CD14-positive monocyte (primary cell): ENCODE measurements around the gene PDPK1. TPM values are rescaled to one million over a fixed set of nuclear protein-coding genes. Genes with fewer than 3 reads are reported as not detected.

ENCODE experiments used
- DNase-seq, 3 donors: peaks; one replicate each; pipeline ENCODE4 v3.0.0-alpha.2; 2011 to 2022
- H2AFZ ChIP-seq: 2 replicates; pipeline ENCODE4 v1.6.0; 2012; ENCODE audit warnings: mild to moderate bottlenecking, low read depth, low read length, inconsistent platforms; ENCODE audit not compliant: insufficient read depth, poor library complexity, severe bottlenecking
- H3K27ac ChIP-seq, 2 donors: 1 replicate in 1 of 2; 2 replicates in 1 of 2; pipeline ENCODE4 v1.5.1; 2012 to 2013; ENCODE audit warnings: low read length in 2 of 2, control low read depth in 1 of 2, inconsistent platforms in 1 of 2, low read depth in 1 of 2, mild to moderate bottlenecking in 1 of 2
- H3K27me3 ChIP-seq, 2 donors: one replicate each; pipeline versions ENCODE4 v1.6.0 to v1.6.1; 2011 to 2013; ENCODE audit warnings: low read length in 2 of 2; ENCODE audit not compliant: control insufficient read depth in 2 of 2, insufficient read depth in 2 of 2
- H3K36me3 ChIP-seq, 2 donors: replicated peaks in 1 of 2; 1 replicate in 1 of 2; 2 replicates in 1 of 2; pipeline versions ENCODE4 v1.5.1 to v1.6.1; 2012 to 2013; ENCODE audit warnings: low read length in 2 of 2, control low read depth in 1 of 2, inconsistent platforms in 1 of 2, mild to moderate bottlenecking in 1 of 2; ENCODE audit not compliant: insufficient read depth in 2 of 2, control insufficient read depth in 1 of 2
- H3K4me1 ChIP-seq, 2 donors: 1 replicate in 1 of 2; 2 replicates in 1 of 2; pipeline versions ENCODE4 v1.5.1 to v1.6.1; 2012 to 2013; ENCODE audit warnings: low read length in 2 of 2, control low read depth in 1 of 2, inconsistent platforms in 1 of 2, mild to moderate bottlenecking in 1 of 2, moderate library complexity in 1 of 2; ENCODE audit not compliant: insufficient read depth in 2 of 2, control insufficient read depth in 1 of 2
- H3K4me2 ChIP-seq: replicated peaks from 2 replicates; pipeline ENCODE3; 2012; ENCODE audit warnings: low read length, moderate library complexity, mild to moderate bottlenecking; ENCODE audit not compliant: poor library complexity, severe bottlenecking; ENCODE audit errors: extremely low read depth
- H3K4me3 ChIP-seq, 3 experiments: fragments of 200-600 bp in 1 of 3; sonication (generic) in 1 of 3; replicated peaks in 1 of 3; 1 replicate in 2 of 3; 2 replicates in 1 of 3; pipeline ENCODE4 v1.5.1; 2011 to 2013; ENCODE audit warnings: low read length in 3 of 3, mild to moderate bottlenecking in 3 of 3, control low read depth in 2 of 3, low read depth in 2 of 3, inconsistent platforms in 1 of 3, moderate library complexity in 1 of 3
- H3K79me2 ChIP-seq: 2 replicates; pipeline ENCODE4 v1.6.0; 2012; ENCODE audit warnings: mild to moderate bottlenecking, control low read depth, inconsistent platforms, low read length, moderate library complexity; ENCODE audit not compliant: insufficient read depth
- H3K9ac ChIP-seq: 2 replicates; pipeline ENCODE4 v1.6.0; 2017; ENCODE audit warnings: low read length, mild to moderate bottlenecking; ENCODE audit not compliant: insufficient read depth, poor library complexity, severe bottlenecking
- H3K9me3 ChIP-seq, 2 donors: replicated peaks in 1 of 2; 1 replicate in 1 of 2; 2 replicates in 1 of 2; pipeline versions ENCODE4 v1.5.1 to v1.6.1; 2012 to 2013; ENCODE audit warnings: low read length in 2 of 2, control low read depth in 1 of 2; ENCODE audit not compliant: control insufficient read depth in 1 of 2, insufficient read depth in 1 of 2
- H4K20me1 ChIP-seq: 2 replicates; pipeline ENCODE4 v1.6.0; 2012; ENCODE audit warnings: mild to moderate bottlenecking, low read length, control low read depth, moderate library complexity; ENCODE audit not compliant: insufficient read depth
- H3K27ac Mint-ChIP-seq, 7 donors: one replicate each; pipeline ENCODE4 v1.8.0; 2020; ENCODE audit warnings: mild to moderate bottlenecking in 7 of 7, mixed read lengths in 7 of 7, moderate library complexity in 6 of 7, inconsistent platforms in 2 of 7
- H3K27me3 Mint-ChIP-seq, 3 donors: one replicate each; pipeline ENCODE4 v1.8.0; 2021 to 2022; ENCODE audit warnings: low read depth in 3 of 3, mild to moderate bottlenecking in 3 of 3, mixed read lengths in 3 of 3, moderate library complexity in 3 of 3, inconsistent platforms in 1 of 3
- H3K36me3 Mint-ChIP-seq, 2 donors: one replicate each; pipeline ENCODE4 v1.8.0; 2020; ENCODE audit warnings: mixed read lengths in 2 of 2, inconsistent platforms in 1 of 2, mild to moderate bottlenecking in 1 of 2
- H3K4me1 Mint-ChIP-seq: one replicate; pipeline ENCODE4 v1.8.0; 2020; ENCODE audit warnings: mild to moderate bottlenecking, mixed read lengths
- H3K4me3 Mint-ChIP-seq, 2 donors: one replicate each; pipeline ENCODE4 v1.8.0; 2020; ENCODE audit warnings: mild to moderate bottlenecking in 2 of 2, mixed read lengths in 2 of 2, moderate library complexity in 1 of 2
- H3K9me3 Mint-ChIP-seq, 7 donors: one replicate each; pipeline ENCODE4 v1.8.0; 2020 to 2022; ENCODE audit warnings: mixed read lengths in 7 of 7, mild to moderate bottlenecking in 6 of 7, moderate library complexity in 6 of 7, inconsistent platforms in 2 of 7
- CTCF ChIP-seq: fragments of 200-600 bp; IDR thresholded peaks from one replicate; pipeline ENCODE4 v1.8.0; 2022; ENCODE audit warnings: antibody characterized with exemption, mild to moderate bottlenecking
- WGBS: methylation state at CpG from one replicate; pipeline ENCODE4 v1.1.5; 2013; ENCODE audit warnings: missing lambda C conversion rate; ENCODE audit not compliant: insufficient coverage; 5-methylcytosine and 5-hydroxymethylcytosine counted together
- intact Hi-C, 2 donors: fragments of 100-400 bp; cut with micrococcal nuclease; formaldehyde crosslinking; loops; one replicate each; pipeline versions ENCODE4 v1.15.0 to v1.15.1; 2023
- polyA plus RNA-seq, 3 donors: library from polyadenylated mRNA; depleted of rRNA in 1 of 3; unstranded in 2 of 3; stranded (reverse) in 1 of 3; fragments of 300-500 nt in 2 of 3; fragments of >200 nt in 1 of 3; fragmentation: Illumina TruSeq in 2 of 3; gene quantifications; 1 replicate in 2 of 3; 2 replicates in 1 of 3; pipeline ENCODE4 v1.2.3, GENCODE V29; 2012 to 2021

Gene PDPK1
- polyA plus RNA-seq, 3 donors = 35.6 to 45.9 (median 38.6) TPM

- Histone ChIP-seq H3K9ac (no peak overlapping the region), H4K20me1 (peaks cover 98% of the 10 kb centered on the region), H2AFZ (no peak overlapping the region), H3K79me2 (peaks cover 31% of the 10 kb centered on the region), H3K27ac (no peak overlapping the region), H3K9me3 (no peaks in the 10 kb centered on the region), H3K36me3 (peaks cover 85 to 99% of the 10 kb centered on the region in 2 donors), H3K4me1 (no peaks in the 10 kb centered on the region), H3K27me3 (no peaks in the 10 kb centered on the region), H3K4me3 (no peak overlapping the region), H3K4me2 (no peak overlapping the region)
- Mint-ChIP-seq H3K9me3 (no peaks in the 10 kb centered on the region), H3K27me3 (no peaks in the 10 kb centered on the region), H3K4me1 (no peaks in the 10 kb centered on the region), H3K4me3 (no peak overlapping the region), H3K27ac (no peak overlapping the region), H3K36me3 (peaks cover 73 to 94% of the 10 kb centered on the region in 2 donors)
- intact Hi-C loops = no loop called here
- no peak for TF ChIP-seq CTCF
- no peak for DNase-seq
- WGBS = 91% methylated on average over 13 of the region's 16 CpGs
These were observed 55.0 kb downstream of the PDPK1 start for GRCh38 chr16:2592786-2593185.

GRCh38 chr16:2595393-2596205, 57.8 kb downstream of the PDPK1 start:
- Histone ChIP-seq H3K4me1 (no peaks in the 10 kb centered on the region), H3K27me3 (no peaks in the 10 kb centered on the region), H3K79me2 (peaks cover 31% of the 10 kb centered on the region), H3K4me2 (no peak overlapping the region), H3K27ac (no peak overlapping the region), H3K36me3 (peaks cover 71 to 85% of the 10 kb centered on the region in 2 donors), H2AFZ (no peak overlapping the region), H4K20me1 (peaks cover 83% of the 10 kb centered on the region), H3K9me3 (no peaks in the 10 kb centered on the region), H3K4me3 (no peak overlapping the region), H3K9ac (no peak overlapping the region)
- intact Hi-C loops = no loop called here
- 96% methylated on average over 17 of the region's 27 CpGs for WGBS
- Mint-ChIP-seq H3K27me3 (no peaks in the 10 kb centered on the region), H3K27ac (peak overlapping the region in 1 of 7 donors; percentile 58), H3K4me3 (no peak overlapping the region), H3K9me3 (no peaks in the 10 kb centered on the region), H3K4me1 (no peaks in the 10 kb centered on the region), H3K36me3 (peaks cover 65 to 84% of the 10 kb centered on the region in 2 donors)
- DNase-seq = no peak
- no peak for TF ChIP-seq CTCF
